ENCODE measurements around the gene NUP133.

DNA sequence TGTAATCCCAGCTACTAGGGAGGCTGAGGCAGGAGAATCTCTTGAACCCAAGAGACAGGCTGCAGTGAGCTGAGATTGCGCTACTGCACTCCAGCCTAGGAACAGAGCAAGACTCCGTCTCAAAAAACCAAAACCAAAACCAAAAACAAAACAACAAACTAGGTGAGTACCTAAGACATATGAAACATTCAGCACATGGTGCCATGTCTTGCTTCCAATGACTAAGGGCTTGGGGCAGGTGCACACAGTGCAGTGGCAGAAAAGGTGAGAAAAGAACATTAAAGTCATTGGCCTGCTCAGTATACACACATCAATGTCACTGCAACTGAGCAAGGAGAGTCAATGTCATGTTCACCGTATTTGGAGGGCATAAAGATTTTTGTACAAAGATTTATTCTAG, 70.1 kb downstream of the NUP133 start:
- TF ChIP-seq, protein P1, sequence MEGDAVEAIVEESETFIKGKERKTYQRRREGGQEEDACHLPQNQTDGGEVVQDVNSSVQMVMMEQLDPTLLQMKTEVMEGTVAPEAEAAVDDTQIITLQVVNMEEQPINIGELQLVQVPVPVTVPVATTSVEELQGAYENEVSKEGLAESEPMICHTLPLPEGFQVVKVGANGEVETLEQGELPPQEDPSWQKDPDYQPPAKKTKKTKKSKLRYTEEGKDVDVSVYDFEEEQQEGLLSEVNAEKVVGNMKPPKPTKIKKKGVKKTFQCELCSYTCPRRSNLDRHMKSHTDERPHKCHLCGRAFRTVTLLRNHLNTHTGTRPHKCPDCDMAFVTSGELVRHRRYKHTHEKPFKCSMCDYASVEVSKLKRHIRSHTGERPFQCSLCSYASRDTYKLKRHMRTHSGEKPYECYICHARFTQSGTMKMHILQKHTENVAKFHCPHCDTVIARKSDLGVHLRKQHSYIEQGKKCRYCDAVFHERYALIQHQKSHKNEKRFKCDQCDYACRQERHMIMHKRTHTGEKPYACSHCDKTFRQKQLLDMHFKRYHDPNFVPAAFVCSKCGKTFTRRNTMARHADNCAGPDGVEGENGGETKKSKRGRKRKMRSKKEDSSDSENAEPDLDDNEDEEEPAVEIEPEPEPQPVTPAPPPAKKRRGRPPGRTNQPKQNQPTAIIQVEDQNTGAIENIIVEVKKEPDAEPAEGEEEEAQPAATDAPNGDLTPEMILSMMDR (conservative IDR thresholded peaks at IDR 0.05), result no peak
- TF ChIP-seq ZFX (IDR thresholded peaks at IDR 0.05), result no peak
